SHP77 (cell line): ENCODE data around the gene MOAP1.
"Not testable (repeated sequence)": the region's sequence is repeated elsewhere in the genome, so short reads cannot be mapped to it uniquely, and the experiment has no call there.

Experiments
- DNase-seq, 2 experiments: peaks; one replicate each; lab custom pipeline; 2025; lab: John Stamatoyannopoulos, UW

MOAP1 gene

DNA sequence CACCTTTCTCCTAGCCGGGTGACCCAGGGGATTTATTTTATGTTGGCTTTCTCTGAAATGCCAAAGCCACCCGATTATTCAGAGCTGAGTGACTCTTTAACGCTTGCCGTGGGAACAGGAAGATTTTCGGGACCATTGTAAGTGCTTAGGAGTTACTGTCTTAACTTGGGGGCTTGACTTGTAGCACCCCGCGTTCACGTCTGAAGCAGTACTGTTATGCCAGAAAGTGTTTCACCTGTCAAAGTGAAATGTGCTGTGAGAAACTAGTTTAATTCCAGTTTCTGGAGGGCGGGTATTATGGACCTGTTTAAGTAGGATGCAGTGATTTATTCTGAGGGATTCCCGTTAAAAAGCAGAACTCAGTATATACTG is 638 bp upstream of the MOAP1 start:
- DNase-seq, result no peak

DNA sequence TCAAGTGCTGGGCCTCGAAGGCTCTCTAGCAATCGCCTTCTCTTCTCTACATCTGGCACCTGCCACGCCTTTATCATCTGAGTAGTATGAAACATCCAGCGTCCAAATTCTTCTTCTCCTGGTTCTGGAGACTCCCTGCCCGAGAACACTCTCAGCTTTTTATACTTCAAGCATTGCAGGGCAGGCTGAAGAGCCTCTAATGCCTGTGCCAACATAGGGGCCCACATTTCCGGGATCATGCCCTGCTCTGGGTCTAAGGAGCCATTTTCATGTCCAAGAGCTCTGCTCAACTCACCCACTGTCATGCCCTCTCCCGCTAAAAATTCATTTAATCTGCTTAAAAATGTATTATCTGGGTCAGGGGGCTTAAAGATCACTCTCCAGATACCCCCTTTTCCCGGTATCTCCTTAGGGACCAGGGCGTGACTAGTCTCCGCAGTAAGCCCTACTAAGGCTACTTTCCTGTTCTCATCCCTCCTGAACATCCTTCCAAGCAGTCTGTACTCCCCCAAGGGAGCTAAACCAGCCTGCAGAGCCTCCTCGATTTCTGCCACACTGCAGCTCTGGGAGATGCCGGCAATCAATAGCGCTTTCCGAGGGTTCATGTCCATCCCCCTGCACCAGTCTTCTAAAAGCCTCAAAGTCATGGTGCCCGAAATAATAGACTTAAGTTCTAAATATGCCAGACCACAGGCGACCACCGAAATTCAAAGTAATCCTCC is 940 bp downstream of the MOAP1 start:
- DNase-seq, result no peak

DNA sequence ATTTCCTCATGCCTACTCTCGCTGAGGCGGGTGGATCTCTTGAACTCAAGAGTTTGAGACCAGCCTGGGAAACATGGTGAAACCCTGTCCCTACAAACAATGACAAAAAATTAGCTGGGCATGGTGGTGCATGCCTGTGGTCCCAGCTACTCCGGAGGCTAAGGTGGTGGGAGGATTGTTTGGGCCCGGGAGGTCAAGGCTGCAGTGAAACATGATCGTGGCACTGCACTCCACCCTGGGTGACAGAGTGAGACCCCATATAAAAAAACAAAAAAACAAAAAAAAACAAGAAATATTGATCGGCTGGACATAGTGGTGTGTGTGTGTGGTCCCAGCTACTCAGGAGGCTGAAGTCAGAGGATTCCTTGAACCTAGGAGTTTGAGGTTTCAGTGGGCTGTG is 9.2 kb downstream of the MOAP1 start:
- no peak for DNase-seq

DNA sequence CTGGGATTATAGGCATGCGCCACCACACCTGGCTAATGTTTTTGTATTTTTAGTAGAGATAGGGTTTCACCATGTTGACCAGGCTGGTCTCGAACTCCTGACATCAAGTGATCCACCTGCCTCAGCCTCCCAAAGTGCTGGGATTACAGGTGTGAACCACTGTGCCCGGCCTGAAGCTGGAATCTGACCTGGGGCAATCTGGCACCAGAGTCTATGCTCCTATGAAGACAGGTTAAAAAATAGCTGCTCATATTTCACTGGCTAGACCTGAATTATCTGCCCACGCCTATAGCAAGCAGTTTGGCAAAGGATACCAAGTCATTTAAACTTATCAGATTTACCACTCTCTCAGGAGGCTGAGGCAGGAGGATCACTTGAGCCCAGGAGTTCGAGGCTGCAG is 10.0 kb downstream of the MOAP1 start:
- DNase-seq, result not testable (repeated sequence)

DNA sequence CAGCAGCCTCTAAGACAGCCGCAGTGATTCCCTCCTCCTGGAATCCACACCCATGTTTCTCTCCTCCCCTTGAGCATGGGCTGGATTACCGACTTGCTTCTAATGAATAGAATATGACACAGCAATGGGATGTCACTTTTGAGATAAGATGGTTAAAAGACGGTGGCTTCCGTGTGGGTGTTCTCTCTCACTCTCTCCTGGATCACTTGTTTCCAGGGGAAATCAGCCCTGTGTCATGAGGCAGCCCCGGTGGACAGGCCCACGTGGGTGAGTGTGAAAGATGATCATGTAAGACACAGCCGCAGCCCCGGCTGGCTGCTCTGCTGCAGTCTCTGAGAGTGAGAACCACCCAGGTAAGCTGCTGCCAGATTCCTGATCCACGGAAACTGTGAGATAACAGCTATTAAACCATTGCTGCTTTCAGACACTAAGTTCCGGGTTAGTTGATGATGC is 10.7 kb downstream of the MOAP1 start:
- peak in 1 of 2 experiments; percentile 10 for DNase-seq

DNA sequence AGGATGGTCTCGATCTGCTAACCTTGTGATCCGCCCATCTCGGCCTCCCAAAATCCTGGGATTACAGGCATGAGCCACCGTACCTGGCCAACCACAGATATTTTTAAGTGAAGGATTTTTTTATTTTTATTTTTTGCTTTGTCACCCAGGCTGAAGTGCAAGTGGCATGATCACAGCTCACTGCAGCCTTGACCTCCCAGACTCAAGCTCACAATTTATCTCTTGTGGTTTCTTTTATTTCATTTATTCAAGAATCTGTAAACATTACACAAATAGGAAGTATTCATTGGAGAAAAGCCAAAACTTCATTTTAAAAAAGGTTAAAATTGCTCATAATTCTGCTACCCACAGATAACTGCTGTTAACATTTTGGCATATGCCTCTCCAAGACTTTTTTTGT is 13.3 kb downstream of the MOAP1 start:
- DNase-seq, result no peak

DNA sequence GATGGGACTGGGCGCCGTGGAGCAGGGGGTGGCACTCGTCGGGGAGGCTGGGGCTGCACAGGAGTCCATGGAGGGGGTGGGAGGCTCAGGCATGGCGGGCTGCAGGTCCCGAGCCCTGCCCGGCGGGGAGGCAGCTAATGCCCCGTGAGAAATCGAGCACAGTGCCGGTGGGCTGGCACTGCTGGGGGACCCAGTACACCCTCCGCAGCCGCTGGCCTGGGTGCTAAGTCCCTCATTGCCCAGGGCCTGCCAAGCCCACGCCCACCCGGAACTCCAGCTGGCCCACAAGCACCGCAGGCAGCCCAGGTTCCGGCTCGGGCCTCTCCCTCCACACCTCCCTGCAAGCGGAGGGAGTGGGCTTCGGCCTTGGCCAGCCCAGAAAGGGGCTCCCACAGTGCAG is 14.6 kb downstream of the MOAP1 start:
- not testable (repeated sequence) for DNase-seq

DNA sequence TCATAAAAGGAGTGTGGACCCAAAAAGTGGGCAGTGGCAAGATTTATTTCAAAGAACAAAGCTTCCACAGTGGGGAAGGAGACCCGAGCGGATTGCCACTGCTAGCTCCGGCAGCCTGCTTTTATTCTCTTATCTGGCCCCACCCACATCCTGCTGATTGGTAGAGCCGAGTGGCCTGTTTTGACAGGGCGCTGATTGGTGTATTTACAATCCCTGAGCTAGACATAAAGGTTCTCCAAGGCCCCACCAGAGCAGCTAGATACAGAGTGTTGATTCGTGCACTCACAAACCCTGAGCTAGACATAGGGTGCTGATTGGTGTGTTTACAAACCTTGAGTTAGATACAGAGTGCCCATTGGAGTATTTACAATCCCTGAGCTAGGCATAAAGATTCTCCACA is 15.1 kb downstream of the MOAP1 start:
- DNase-seq, result not testable (repeated sequence)

DNA sequence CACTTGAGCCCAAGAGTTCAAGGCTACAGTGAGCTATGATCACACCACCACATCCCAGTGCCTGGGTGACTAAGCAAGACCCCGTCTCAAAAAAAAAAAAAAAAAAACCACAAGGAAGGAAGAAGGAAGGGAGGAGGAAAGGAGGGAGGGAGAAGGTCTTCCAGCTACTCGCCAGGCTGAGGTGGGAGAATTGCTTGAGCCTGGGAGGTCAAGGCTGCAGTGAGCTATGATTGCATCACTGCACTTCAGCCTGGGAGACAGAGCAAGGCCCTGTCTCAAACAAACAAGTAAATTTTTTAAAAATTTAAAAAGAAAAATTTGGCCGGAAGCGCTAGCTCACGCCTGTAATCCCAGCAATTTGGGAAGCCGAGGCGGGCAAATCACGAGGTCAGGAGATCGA is 16.1 kb downstream of the MOAP1 start:
- DNase-seq, result not testable (repeated sequence)

DNA sequence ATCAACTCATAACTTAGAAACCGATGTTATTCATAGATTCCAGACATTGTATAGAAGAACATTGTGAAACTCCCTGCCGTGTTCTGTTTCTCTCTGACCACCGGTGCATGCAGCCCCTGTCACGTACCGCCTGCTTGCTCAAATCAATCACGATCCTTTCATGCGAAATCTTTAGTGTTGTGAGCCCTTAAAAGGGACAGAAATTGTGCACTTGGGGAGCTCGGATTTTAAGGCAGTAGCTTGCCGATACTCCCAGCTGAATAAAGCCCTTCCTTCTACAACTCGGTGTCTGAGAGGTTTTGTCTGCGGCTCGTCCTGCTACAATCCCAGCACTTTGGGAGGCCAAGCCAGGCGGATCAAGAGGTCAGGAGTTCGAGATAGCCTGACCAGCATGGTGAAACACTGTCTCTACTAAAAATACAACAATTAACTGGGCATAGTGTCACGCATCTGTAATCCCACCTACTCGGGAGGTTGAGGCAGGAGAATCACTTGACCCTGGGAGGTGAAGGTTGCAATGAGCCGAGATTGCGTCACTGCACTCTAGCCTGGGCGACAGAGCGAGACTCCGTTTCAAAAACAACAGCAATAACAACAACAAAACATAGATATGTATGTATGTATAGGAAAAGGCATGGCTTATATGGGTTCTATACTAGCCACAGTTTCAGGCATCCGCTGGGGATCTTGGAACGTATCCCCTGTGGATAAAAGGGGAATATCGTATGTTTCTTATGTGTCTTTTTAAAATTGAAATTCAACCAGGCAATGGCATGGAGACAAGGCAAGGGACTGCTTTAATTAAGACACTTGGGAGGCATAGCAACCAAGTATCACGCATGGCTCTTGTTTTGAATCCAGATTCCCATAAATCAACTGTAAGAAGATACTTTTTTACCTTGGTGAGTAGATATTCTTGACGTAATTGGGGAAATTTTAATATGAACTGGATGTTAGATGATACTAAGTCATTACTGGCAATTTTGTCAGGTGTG is 19.1 kb downstream of the MOAP1 start:
- DNase-seq, result not testable (repeated sequence)

DNA sequence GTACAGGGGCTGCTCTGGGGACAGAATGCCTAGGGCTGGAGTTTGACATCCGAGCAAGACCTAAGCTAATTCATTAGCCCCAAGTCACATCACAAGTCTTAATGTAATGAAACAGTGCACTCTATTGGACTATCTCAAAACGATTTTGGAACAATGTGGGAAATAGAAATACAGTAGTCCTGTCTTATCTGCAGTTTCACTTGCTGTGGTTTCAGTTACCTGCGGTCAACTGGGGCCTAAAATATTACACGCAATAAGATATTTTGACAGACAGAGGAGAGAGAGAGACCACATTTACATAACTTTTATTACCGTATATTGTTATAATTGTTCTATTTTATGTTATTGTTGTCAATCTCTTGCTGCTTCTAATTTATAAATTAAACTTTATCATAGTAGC is 21.1 kb downstream of the MOAP1 start:
- no peak for DNase-seq

DNA sequence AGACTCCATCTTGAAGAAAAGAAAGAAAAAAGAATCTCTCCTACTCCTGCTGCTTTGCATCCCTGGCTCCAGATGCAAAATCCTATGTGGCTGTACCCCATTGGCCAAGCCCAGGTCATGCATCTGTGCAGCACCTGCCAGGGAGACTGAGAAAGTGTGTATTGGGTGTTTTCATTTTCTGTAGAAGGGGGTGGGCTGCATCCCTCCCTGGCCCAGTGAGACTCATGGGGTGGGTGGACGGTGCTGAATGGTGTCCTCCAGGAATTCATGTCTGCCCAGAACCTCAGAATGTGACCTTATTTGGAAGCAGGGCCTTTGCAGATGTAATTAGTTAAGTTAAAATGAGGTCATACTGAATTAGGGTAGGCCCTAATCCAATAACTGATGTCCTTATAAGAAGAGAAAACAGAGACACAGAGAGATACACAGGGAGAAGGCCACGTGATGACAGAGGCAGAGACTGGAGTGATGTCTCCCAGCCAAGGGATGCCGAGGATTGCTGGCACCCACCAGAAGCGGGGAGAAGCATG is 23.2 kb downstream of the MOAP1 start:
- DNase-seq, result no peak

DNA sequence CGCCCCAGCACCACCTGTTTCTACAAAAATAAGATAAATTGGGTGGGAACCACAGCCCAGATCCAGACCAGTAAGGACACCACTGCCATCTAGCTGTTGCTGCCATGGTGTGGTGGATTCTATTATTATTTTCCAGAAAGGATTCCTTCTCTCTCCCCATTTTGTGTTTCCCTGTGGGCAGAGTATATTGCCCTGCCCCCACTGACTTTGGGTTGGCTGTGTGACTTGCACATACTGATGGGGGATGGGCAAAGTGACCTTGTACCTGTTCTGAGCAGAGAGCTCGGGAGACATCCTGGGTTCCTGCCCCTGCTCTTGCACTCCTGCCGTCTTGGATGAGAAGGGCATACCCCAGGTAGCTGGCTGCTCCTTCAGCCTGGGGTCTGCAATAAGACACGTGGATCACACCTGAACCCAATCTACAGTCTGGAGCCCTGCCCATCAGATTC is 24.3 kb downstream of the MOAP1 start:
- DNase-seq, result peak; percentile 46 to 59

DNA sequence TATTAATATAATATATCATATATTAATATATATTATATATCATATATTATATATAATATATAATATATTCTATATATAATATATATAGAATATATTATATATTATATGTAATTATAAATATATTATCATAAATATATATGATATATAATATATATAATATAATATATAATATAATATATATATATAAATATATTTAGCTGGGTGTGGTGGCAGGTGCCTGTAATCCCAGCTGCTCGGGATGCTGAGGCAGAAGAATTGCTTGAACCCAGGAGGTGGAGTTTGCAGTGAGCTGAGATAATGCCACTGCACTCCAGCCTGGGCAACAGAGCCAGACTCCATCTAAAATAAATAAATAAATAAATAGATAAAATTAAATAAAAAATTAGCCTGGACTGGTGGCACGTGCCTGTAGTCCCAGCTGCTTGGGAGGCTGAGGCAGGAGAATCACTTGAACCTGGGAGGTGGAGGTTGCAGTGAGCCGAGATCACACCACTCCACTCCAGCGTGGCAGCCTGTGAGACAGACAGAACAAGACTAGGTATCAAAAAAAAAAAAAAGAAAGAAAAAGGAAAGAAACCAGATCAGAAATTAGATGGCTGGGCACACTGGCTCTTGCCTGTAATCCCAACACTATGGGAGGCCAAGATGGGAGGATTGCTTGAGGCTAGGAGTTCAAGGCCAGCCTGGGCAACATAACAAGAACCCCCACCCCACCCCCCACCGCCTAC is 24.9 kb downstream of the MOAP1 start:
- not testable (repeated sequence) for DNase-seq

DNA sequence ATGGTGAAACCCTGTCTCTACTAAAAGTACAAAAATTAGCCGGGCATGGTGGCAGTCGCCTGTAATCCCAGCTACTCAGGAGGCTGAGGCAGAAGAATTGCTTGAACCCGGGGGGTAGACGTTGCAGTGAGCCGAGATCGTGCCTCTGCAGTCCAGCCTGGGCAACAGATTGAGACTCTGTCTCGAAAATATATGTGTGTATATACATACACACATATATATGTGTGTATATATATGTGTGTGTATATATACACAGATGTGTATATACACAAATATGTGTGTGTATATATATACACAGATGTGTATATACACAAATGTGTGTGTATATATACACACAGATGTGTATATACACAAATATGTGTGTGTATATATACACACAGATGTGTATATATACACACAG is 26.3 kb downstream of the MOAP1 start:
- not testable (repeated sequence) for DNase-seq

DNA sequence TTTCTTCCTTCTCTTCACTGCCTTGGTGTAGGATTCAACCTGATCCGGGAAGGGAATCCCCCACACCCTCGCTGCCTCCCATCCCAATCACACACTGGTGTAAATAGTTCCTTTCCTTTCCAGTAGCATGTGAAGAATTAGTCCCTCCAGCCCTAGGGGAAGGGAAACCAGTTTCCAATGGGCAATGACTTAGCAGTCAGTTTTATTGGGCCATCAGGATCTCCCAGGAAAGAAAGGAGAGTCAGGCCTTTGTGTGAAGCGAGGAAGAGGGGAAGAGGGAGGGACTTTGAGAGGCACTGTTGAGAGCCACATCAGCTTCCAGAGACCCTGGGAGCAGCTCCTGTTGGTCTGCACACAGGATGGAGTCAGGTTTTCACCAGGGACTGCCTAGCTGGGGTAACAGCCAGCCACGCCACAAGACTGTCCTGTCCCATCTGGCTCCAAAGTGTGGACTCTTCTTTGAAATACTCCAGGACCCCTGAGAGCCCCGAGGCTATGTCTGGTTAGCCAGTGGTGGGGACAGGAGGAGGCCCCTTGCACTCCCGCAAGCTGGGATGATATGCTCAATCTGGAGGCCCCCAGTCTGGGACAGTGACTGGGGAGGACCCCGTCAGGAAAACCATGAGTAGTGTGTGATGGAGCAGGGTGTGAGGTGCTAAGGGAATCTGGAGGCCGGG is 27.9 kb downstream of the MOAP1 start:
- no peak for DNase-seq

DNA sequence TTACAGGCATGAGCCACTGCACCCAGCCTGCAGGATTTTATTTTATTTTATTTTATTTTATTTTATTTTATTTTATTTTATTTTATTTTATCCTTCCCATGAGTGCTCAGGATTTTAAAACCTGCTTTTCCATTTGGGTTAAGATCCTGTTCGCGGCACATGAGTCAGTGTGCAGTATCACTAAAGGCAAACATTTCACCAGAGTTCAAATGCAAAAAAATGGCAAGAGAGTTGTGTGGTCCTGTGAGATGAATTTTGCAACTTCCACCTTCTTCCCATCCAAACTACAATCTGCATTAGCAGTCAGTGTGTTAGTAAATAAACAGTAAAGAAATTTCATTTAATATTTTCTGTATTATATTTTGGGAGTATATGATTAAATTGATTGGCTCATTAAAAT is 29.0 kb downstream of the MOAP1 start:
- no peak for DNase-seq

DNA sequence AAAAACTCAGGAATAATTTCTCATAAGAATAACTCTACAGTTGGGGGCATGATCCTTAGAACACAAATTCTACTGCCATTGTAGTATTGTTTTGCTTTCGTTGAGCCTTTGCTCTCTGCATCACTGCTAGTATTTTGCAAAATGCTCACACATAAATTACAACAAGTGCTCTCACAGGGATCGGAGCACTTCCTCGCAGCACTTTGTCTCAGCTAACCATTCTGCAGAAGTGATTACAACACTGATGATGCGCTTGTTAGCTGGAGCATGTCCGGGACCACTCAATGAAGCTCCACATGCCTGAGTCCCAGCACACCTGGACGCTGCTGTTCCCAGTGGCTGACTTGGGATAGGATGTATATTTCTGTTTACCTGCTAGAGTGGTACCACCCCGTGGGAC is 31.6 kb downstream of the MOAP1 start:
- no peak for DNase-seq

DNA sequence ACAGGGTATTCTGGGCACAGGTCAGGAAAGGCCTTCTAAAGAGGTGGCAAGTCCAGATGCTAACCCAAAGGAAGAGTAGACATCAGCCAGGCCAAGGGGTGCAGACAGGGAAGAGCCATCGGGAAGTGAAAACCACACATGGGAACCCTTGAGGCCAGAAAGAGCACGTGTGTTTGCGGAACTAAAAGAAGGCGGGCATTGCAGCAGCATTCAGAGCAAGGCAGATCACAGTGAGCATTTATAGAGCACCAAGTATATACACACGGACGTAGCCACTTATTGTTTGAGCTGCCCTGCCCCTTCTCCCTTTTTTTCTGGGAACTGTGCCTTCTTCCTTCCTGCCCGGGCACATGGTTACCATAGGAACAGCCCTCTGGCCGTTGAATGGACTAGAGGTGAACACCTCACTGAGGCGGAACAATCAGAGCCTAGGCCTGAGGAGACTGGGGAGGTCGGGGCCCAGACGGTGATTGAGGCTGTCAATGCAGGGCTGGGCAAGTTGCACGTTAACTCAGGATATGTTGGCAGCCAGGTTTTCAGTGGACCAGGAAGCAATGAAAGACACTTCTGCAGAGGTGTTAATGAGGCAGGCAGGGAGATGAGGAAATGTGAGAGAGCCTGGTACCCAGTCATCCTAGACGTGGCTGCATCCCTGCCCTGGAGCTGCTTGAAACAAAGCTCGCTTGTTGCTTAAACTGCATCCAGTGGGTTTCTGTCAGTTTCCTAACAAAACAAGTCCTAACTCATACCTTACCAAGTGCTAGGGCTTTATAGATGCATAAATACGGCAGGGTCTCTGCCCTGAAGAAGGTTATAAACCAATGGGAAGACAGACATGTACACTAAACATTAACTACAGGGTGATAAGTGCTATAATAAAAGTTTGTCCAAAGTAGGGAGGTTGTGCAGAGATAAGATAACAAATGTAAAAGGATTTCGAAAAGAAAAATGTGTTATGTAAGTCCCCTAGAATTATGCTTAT is 34.2 kb downstream of the MOAP1 start:
- DNase-seq, result no peak

DNA sequence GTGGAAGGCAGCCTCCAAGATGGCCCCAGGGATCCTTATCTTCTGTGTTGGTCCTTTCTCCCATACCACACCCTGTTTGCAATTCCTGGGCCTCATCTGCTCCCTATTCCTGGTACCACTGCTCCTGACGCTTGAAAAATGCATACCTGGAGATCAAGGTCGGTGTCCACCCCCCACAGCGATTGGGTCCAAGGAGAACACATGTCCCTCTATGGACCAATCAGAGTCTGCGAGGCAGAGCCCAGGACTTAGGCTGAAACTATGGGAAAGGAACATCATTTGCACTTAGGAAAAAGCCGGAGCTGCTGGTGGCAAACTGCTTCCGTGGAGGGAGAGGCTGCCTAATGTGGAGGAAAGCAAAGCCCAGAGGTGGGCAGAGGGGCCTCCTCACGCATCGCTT is 35.7 kb downstream of the MOAP1 start:
- DNase-seq, result no peak
